ENCODE data around the gene SBF2.
A peak's percentile ranks its signal among the peaks of the same experiment; 100 is the strongest.

SBF2 gene

GRCh38 chr11:9977554-9977953 lies 316.5 kb downstream of the SBF2 start:
- Histone ChIP-seq H3K79me2 (ENCODE audit: control insufficient read depth, low read length) (no peaks in the 10 kb centered on the region), H3K27ac (ENCODE audit: low read depth, low read length) (no peak overlapping the region), H3K4me3 (ENCODE audit: low read length) (no peak overlapping the region), H4K20me1 (ENCODE audit: control insufficient read depth, insufficient read depth, low read depth, low read length) (no peaks in the 10 kb centered on the region), H3F3A (ENCODE audit: control insufficient read depth, insufficient read depth) (no peaks in the 10 kb centered on the region), H3K9me3 (ENCODE audit: control insufficient read depth, insufficient read depth, low read length) (no peaks in the 10 kb centered on the region), H3K4me2 (ENCODE audit: low read length) (no peak overlapping the region), H3K27me3 (ENCODE audit: control insufficient read depth, low read length) (no peaks in the 10 kb centered on the region), H3K4me1 (ENCODE audit: control insufficient read depth, low read length) (peaks cover 6% of the 10 kb centered on the region), H3K36me3 (ENCODE audit: control insufficient read depth, low read length) (no peaks in the 10 kb centered on the region), H3K9me2 (replicated peaks; ENCODE audit: control insufficient read depth, low read length) (no peaks in the 10 kb centered on the region)
- TF ChIP-seq CTCF (IDR thresholded peaks at IDR 0.05; ENCODE audit: low read depth, low read length, poor library complexity, severe bottlenecking) (no peak), EZH2phosphoT487 (IDR thresholded peaks at IDR 0.05; ENCODE audit: borderline replicate concordance, low read length) (no peak)

- Histone ChIP-seq H3K4me3 (ENCODE audit: low read length) (no peak overlapping the region), H3K27me3 (ENCODE audit: control insufficient read depth, low read length) (no peaks in the 10 kb centered on the region), H3K9me2 (replicated peaks; ENCODE audit: control insufficient read depth, low read length) (no peaks in the 10 kb centered on the region), H3K4me2 (ENCODE audit: low read length) (no peak overlapping the region), H3K36me3 (ENCODE audit: control insufficient read depth, low read length) (no peaks in the 10 kb centered on the region), H3K79me2 (ENCODE audit: control insufficient read depth, low read length) (no peaks in the 10 kb centered on the region), H3K27ac (ENCODE audit: low read depth, low read length) (no peak overlapping the region), H3K9me3 (ENCODE audit: control insufficient read depth, insufficient read depth, low read length) (no peaks in the 10 kb centered on the region), H3K4me1 (ENCODE audit: control insufficient read depth, low read length) (peaks cover 9% of the 10 kb centered on the region), H4K20me1 (ENCODE audit: control insufficient read depth, insufficient read depth, low read depth, low read length) (no peaks in the 10 kb centered on the region), H3F3A (ENCODE audit: control insufficient read depth, insufficient read depth) (no peaks in the 10 kb centered on the region)
- TF ChIP-seq EZH2phosphoT487 (IDR thresholded peaks at IDR 0.05; ENCODE audit: borderline replicate concordance, low read length) (no peak), CTCF (IDR thresholded peaks at IDR 0.05; ENCODE audit: low read depth, low read length, poor library complexity, severe bottlenecking) (no peak)
Measured at GRCh38 chr11:9974375-9974774, 319.6 kb downstream of the SBF2 start.

GRCh38 chr11:9973921-9974320 lies 320.1 kb downstream of the SBF2 start:
- Histone ChIP-seq H3K36me3 (ENCODE audit: control insufficient read depth, low read length) (no peaks in the 10 kb centered on the region), H3K27me3 (ENCODE audit: control insufficient read depth, low read length) (no peaks in the 10 kb centered on the region), H3K9me2 (replicated peaks; ENCODE audit: control insufficient read depth, low read length) (no peaks in the 10 kb centered on the region), H3F3A (ENCODE audit: control insufficient read depth, insufficient read depth) (no peaks in the 10 kb centered on the region), H3K79me2 (ENCODE audit: control insufficient read depth, low read length) (no peaks in the 10 kb centered on the region), H3K27ac (ENCODE audit: low read depth, low read length) (no peak overlapping the region), H3K4me2 (ENCODE audit: low read length) (no peak overlapping the region), H3K4me3 (ENCODE audit: low read length) (no peak overlapping the region), H3K9me3 (ENCODE audit: control insufficient read depth, insufficient read depth, low read length) (no peaks in the 10 kb centered on the region), H4K20me1 (ENCODE audit: control insufficient read depth, insufficient read depth, low read depth, low read length) (no peaks in the 10 kb centered on the region), H3K4me1 (ENCODE audit: control insufficient read depth, low read length) (peaks cover 9% of the 10 kb centered on the region)
- TF ChIP-seq EZH2phosphoT487 (IDR thresholded peaks at IDR 0.05; ENCODE audit: borderline replicate concordance, low read length) (no peak), CTCF (IDR thresholded peaks at IDR 0.05; ENCODE audit: low read depth, low read length, poor library complexity, severe bottlenecking) (no peak)

GRCh38 chr11:9972989-9973388 lies 321.0 kb downstream of the SBF2 start:
- Histone ChIP-seq H3K27me3 (ENCODE audit: control insufficient read depth, low read length) (no peaks in the 10 kb centered on the region), H4K20me1 (ENCODE audit: control insufficient read depth, insufficient read depth, low read depth, low read length) (no peaks in the 10 kb centered on the region), H3K9me2 (replicated peaks; ENCODE audit: control insufficient read depth, low read length) (no peaks in the 10 kb centered on the region), H3K4me1 (ENCODE audit: control insufficient read depth, low read length) (peaks cover 9% of the 10 kb centered on the region), H3K79me2 (ENCODE audit: control insufficient read depth, low read length) (no peaks in the 10 kb centered on the region), H3K4me3 (ENCODE audit: low read length) (no peak overlapping the region), H3K4me2 (ENCODE audit: low read length) (no peak overlapping the region), H3K9me3 (ENCODE audit: control insufficient read depth, insufficient read depth, low read length) (no peaks in the 10 kb centered on the region), H3F3A (ENCODE audit: control insufficient read depth, insufficient read depth) (no peaks in the 10 kb centered on the region), H3K36me3 (ENCODE audit: control insufficient read depth, low read length) (no peaks in the 10 kb centered on the region), H3K27ac (ENCODE audit: low read depth, low read length) (no peak overlapping the region)
- TF ChIP-seq CTCF (IDR thresholded peaks at IDR 0.05; ENCODE audit: low read depth, low read length, poor library complexity, severe bottlenecking) = peak; percentile 74
- TF ChIP-seq EZH2phosphoT487 (IDR thresholded peaks at IDR 0.05; ENCODE audit: borderline replicate concordance, low read length) = no peak
